AG08395 (cell line): ENCODE results near the gene MYLK2.

Source experiments
- DNase-seq: peaks from one replicate; pipeline ENCODE4 v3.0.0; 2012; ENCODE audit warnings: mixed read lengths, low spot score

Gene MYLK2

DNA sequence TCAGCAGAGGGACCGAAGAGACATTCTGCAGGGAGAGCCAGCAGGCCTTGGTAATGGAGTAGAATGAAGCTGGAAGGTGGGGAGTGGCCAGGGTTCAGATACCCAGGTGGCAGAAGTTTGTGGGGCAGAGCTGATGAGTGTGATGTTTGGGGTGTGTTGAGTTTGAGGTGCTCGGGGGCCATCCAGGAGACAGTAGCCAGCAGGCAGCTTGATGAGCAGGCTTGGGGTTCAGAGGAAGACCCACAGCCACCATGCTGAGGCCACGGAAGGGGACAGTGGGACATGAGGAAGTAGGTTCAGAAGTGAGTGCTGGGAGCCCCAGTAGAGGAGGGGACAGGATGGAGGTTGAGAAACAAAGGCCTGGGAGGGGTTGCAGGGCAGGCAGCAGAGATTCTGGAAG, 37.4 kb downstream of the MYLK2 start:
- DNase-seq: no peak

DNA sequence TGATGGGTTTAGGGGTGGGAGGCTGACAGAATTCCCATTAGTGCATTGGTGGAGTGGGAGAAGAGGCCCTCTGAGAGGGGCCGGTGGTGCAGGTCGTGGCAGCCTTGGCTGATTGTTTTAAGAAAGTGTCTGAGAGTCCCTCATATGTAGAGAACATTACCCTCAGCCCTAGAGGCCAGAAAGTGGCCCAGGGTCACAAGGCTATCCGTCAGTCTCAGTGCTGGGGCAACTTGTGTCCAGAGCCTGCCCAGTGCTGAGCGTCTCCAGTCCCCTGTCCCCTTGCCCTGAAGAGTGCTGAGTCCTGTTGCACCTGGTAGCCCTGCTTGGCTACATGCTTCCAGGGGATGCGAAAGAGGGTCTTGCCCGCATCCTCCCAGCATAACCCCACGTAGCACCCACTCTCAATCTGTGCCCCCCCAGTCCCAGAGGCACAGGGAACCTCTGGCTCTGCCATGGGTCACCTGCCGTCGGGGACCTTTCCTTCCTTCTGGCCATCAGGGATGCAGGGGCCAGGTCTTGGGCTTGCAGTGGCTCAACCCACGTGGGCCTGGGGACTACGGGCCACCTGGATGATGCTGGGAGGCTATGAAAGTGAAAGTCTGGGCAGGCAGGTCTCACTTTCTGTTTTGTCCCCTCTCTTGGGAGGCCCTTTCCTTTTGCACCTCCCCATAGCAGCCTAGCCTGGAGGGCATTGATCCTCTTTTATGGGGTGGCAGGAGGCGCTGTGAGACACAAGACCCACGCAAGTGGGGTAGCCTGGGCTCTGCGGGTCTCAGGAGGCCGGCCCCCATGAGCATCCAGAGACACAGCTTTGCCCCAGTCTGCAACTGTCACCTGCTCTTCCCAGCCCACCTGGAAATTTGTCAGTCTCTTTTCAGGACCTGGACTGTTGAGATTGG, 39.0 kb downstream of the MYLK2 start:
- no peak for DNase-seq

- DNase-seq: no peak
Observed at GRCh38 chr20:31858760-31859083, 39.6 kb downstream of the MYLK2 start.

- no peak for DNase-seq
Observed at GRCh38 chr20:31859266-31859997, 40.3 kb downstream of the MYLK2 start.

DNA sequence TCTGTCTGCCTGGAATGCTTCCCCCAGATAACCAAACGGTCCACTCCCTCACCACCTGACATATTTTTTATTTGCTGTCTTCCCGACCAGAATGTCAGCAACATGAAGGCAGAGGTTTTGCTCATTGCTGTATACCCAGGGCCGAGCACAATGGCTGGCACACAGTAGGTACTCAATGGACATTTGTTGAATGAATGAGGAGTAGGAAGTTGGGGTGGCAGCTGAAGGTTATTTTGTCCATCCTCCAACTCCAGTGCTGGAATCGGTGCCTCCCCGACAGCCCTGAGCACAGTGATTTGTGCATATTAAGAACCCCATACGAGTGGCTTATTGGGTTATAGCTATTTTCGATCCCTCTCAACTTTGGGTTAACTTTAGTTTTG, 40.8 kb downstream of the MYLK2 start:
- no peak for DNase-seq

- peak; percentile 41 for DNase-seq
Observed at GRCh38 chr20:31860390-31861134, 41.4 kb downstream of the MYLK2 start.

GRCh38 chr20:31861135-31861384, 41.9 kb downstream of the MYLK2 start:
- DNase-seq: no peak

DNA sequence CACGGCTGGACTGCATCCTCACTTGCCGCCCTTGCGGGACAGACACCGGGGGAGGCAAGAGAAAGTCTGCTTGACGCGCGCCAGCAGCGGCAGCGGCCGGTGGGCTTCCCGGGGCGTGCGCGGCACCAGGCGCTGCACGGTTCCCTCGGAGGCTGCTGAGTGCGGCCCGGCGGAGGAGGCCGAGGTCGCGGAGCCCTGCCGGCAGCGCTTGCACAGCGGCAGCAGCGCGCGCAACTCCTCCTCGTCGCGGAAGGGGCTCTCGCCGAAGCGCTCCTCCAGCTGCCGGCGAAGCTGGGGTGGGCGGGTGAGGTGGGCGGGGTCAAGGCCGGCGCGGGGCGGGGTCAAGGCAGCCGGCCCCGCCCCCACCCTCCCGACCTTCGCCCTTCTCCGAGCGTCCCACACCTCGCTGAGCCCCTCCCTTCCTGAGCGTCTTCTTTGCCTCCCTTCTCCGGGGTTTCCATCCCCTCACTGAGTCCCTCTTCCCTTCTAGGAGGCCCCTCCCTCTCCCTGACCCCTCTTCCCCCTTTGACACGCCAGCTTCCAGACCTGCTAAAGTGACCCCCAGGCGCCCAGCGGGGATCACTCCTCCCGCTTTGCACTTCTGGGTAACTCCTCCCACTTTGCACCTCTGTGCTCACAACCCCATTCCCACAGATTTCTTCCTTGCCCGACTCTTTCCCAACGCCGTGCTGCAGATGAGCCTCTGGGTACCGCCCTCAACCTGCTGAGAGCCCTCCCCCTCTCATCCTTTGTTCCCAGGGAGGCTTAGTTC, 42.4 kb downstream of the MYLK2 start:
- DNase-seq: peak; percentile 67

- DNase-seq: no peak
Observed at GRCh38 chr20:31862157-31862470, 43.0 kb downstream of the MYLK2 start.

- no peak for DNase-seq
Observed at GRCh38 chr20:31862506-31862905, 43.4 kb downstream of the MYLK2 start.

DNA sequence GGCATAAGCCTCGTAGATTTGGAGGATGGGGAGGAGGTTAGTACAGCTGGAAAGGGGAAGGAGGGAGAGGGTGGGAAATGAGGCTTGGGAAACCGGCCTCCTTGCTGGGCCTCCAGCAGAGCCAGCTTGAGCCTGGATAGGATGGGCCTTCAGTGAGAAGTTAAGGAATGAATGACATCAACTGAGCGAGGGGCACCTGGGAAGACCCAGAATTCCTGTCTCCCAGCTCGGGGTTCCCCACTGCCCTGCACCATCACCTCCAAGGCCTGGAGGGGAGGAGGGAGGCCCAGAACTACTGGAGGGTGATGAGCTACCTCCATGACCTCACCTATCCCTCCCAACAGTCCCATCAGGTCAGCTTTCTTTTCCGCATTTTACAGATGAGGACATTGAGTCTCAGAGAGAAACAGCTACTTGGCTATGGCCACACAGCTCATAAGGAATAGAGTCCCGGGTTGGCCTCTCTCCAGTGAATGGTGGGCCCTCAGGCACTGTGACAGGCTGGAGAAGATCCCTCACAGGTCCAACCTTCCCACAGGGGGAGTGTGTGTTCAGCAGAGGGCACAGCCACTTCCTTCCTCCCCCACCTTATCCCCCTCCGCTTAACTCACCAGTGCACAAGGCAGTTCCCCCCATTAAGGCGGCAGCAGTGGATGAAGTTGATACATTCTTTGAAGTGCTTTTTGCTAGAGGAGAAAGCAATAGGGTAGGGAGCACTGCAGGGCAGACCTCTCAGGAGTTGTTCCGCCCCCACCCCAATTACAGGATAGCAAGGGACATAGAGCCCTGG, 44.3 kb downstream of the MYLK2 start:
- no peak for DNase-seq

- DNase-seq: no peak
Observed at GRCh38 chr20:31864521-31865400, 45.6 kb downstream of the MYLK2 start.

- DNase-seq: no peak
Observed at GRCh38 chr20:31866221-31866620, 47.1 kb downstream of the MYLK2 start.

DNA sequence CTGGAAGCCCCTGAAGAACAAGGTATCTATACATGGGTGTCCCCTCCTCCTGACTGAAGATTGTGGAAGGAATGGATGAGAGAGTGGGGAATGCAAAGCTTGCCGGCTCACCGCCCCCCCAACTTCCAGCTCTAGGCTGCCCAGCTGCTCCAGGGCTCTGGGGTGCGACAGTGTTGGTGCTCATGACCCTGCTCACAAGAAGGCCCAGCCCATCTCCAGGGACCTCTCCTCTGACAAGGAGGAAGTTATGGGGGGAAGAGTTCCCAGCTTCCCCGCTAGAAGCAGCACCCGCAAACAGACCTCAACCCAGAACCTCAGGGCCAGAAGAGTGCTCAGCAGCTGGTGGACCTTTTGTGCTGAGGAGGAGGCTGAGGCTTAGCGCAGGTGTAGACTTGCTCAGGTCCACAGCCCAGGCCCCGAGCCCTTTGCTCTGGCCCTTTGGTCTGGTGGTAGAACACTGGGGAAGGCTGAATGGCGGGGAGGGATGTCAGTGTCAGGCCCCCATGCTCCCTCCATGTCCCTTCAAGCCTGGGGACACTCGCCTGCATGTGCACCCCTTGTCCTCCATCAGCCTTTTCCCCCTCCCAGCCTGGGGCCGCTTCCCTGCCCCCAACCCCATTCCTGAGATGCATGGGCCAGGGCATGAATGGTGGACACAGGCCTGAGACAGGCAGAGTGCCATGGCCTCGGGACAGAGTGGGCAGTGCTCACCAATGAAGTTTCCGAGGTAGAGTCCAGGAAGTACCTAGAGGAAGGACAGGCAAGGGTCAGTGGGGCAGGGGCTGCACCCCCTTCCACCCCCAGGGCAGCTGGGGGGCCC, 49.9 kb downstream of the MYLK2 start:
- no peak for DNase-seq

- DNase-seq: no peak
Observed at GRCh38 chr20:31869673-31869941, 50.5 kb downstream of the MYLK2 start.

DNA sequence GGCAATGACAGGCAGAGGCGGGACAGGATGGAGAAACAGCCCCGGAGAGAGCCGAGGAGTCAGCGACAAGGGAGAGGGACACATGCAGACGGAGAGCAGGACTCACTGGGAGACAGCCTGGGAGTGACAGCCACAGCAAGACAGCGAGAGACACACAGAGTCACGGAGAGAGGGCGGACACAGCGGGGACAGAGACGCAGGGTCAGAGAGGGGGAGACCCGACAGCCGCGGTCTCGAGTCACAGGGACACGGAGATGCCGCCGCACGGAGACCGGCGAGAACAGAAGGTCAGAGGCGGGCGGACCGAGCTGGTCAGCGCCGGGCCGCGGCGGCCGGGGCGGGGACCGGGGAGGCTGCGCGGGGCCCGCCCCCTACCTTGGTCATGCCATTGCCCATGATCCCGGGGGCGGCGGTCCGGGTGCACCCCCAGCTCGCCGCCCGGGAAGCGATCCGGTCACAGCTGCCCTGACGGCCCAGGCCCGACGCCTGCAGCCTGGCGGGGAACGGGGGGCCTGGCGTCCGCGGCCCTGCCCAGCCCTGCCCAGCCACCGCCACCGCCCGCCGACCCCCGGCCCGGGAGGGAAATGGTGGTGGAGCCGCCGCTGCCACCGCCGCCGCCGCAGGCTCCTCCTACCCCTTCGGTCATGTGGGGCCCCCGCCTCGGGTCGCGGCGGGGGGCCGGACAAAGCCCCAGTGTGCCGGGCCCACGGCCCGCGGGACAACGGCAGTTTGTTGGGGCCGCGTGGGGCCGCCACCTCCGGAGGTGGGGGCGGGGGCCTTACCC, 51.0 kb downstream of the MYLK2 start, which contains the start of the genes DUSP15 and TTLL9:
TSS of gene DUSP15 (minus strand) at position 586 of the 784 bp plus-strand sequence. CDS start at position 396, 190 bp downstream.
TSS of gene TTLL9 (plus strand) at position 693 of the 784 bp plus-strand sequence. CDS start 493 bp downstream, outside the sequence.
- DNase-seq: peak; percentile 31

- no peak for DNase-seq
Observed at GRCh38 chr20:31870726-31871617, 51.8 kb downstream of the MYLK2 start.

DNA sequence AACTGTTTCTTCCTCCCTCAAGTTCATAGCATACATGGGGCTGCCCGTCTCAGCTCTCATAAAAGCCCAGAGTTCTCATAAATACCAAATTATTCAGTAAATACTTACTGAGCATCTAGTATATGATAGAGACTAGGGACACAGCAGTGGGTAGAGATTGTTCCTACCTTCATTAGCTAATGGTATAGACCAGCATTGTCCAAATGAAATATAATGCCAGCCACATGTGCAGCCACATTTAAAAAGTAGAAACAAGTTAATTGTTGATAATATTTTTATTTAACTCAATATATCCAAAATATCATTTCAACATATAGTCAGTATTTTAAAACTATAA, 52.4 kb downstream of the MYLK2 start:
- DNase-seq: no peak
